ENCODE results near the gene ZBED5. TPM values are rescaled to one million over a fixed set of nuclear protein-coding genes. Genes with fewer than 3 reads are reported as not detected.

Gene ZBED5
- total and polyA plus RNA-seq, 9 of the 15 experiments (the other 6 are each of a cell fraction or from before 2014, with no cell fraction given): 12.4 to 70.7 (median 26.8) TPM

- no peak for TF ChIP-seq SRSF7 (optimal IDR thresholded peaks at IDR 0.05; ENCODE audit: low read depth, low read length)
- TF ChIP-seq BHLHE40 (IDR thresholded peaks at IDR 0.05; ENCODE audit: low read length): no peak
- TF ChIP-seq ZNF512 (tag; IDR thresholded peaks at IDR 0.05): no peak
- TF ChIP-seq HDAC1 (IDR thresholded peaks at IDR 0.05): peak in 1 of 2 experiments; percentile 64; a peak in 2 of 4 replicates
- TF ChIP-seq SMC3 (conservative IDR thresholded peaks at IDR 0.05; ENCODE audit: insufficient read depth, low read depth, low read length): no peak
- TF ChIP-seq ZFP91 (CRISPR knock-in tag; IDR thresholded peaks at IDR 0.05): no peak
- peak; percentile 27; the same call in 1 of the 2 replicates for TF ChIP-seq LEF1 (IDR thresholded peaks at IDR 0.05)
- TF ChIP-seq HBP1 (CRISPR knock-in tag; IDR thresholded peaks at IDR 0.05): peak; percentile 40; the same call in 1 of the 2 replicates
- TF ChIP-seq, protein P1, sequence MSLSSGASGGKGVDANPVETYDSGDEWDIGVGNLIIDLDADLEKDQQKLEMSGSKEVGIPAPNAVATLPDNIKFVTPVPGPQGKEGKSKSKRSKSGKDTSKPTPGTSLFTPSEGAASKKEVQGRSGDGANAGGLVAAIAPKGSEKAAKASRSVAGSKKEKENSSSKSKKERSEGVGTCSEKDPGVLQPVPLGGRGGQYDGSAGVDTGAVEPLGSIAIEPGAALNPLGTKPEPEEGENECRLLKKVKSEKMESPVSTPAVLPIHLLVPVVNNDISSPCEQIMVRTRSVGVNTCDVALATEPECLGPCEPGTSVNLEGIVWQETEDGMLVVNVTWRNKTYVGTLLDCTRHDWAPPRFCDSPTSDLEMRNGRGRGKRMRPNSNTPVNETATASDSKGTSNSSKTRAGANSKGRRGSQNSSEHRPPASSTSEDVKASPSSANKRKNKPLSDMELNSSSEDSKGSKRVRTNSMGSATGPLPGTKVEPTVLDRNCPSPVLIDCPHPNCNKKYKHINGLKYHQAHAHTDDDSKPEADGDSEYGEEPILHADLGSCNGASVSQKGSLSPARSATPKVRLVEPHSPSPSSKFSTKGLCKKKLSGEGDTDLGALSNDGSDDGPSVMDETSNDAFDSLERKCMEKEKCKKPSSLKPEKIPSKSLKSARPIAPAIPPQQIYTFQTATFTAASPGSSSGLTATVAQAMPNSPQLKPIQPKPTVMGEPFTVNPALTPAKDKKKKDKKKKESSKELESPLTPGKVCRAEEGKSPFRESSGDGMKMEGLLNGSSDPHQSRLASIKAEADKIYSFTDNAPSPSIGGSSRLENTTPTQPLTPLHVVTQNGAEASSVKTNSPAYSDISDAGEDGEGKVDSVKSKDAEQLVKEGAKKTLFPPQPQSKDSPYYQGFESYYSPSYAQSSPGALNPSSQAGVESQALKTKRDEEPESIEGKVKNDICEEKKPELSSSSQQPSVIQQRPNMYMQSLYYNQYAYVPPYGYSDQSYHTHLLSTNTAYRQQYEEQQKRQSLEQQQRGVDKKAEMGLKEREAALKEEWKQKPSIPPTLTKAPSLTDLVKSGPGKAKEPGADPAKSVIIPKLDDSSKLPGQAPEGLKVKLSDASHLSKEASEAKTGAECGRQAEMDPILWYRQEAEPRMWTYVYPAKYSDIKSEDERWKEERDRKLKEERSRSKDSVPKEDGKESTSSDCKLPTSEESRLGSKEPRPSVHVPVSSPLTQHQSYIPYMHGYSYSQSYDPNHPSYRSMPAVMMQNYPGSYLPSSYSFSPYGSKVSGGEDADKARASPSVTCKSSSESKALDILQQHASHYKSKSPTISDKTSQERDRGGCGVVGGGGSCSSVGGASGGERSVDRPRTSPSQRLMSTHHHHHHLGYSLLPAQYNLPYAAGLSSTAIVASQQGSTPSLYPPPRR (CRISPR knock-in tag; IDR thresholded peaks at IDR 0.05; ENCODE audit: borderline replicate concordance): no peak
- no peak for TF ChIP-seq ID3 (CRISPR knock-in tag; IDR thresholded peaks at IDR 0.05)
- TF ChIP-seq ID3 (tag; IDR thresholded peaks at IDR 0.05): no peak; the same call in 1 of the 2 replicates
- TF ChIP-seq ZSCAN29 (IDR thresholded peaks at IDR 0.05): peak; percentile 75; the same call in 1 of the 2 replicates
- no peak for TF ChIP-seq RBM22 (IDR thresholded peaks at IDR 0.05; ENCODE audit: low read depth, low read length, poor library complexity, severe bottlenecking)
- TF ChIP-seq FOXP1 (CRISPR knock-in tag; IDR thresholded peaks at IDR 0.05): no peak
Observed at GRCh38 chr11:10857709-10858438, at the start of gene ZBED5 (continued).
